ENCODE data around the gene EPHB4.

Gene EPHB4

DNA sequence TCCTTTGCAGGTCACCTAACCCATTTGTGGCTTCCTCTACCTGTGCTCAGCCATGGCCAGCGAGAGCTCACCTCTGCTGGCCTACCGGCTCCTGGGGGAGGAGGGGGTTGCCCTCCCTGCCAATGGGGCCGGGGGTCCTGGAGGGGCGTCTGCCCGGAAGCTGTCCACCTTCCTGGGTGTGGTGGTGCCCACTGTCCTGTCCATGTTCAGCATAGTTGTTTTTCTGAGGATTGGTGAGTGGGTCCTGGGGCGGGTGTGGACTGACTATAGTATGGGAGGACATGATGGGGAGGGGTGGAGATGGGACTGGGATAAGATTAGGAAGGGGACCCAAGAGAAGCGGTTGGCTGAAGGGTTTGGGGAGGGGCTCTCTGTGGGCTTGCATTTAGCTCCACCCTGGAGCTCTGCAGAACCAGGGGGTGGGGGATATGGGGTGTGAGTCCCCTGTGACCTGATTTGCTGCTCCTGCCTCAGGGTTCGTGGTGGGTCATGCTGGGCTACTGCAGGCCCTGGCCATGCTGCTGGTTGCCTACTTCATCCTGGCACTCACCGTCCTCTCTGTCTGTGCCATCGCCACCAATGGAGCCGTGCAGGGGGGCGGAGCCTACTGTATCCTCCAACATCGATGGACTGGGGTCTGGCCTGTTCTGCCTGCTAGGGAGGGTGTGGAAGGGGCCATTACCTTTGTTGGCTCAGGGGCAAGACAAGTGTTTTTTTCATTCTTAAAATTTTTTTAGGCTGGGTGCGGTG is 27.0 kb upstream of the EPHB4 start:
- peak; percentile 2 for DNase-seq (ENCODE audit: low spot score)

DNA sequence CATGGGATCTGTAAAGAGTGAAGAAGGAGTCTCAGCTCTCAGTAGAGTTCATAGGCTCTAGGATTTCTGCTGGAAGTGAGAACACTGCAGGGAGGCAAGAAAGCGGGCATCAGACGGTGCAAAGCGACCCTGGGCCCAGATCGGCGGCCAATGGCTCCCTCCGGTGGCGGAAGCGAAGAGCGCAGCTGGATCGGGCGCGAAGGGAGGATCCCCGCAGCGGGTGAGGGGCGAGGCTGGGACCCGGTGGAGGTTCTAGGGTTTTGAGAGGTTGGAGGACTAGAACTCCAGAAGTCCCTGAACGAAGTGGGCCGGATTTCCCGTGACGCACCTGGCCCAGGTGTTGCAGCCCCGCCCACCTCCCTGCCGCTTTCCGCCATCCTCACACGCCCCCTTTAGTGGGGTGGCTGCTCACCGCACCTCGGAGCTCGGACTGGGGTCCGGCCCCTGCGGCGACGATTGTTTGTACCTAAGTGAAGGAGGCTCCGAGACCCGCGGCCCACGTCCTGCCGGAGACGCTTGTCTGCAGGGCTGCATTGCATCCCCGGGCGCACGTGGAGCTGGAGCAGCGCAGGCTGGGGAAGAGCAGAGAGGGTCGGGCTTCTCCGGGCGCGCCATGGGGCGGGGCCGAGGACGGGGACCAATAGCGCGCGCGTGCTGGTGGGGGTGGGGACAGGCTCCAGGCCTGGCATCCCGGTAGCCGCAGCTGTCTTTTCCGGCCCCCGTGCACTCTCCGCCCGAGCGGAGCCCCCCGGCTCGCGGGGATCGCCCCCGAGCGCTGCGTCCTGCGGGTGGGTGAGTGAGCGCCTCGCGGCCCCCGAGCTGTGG is 24.9 kb upstream of the EPHB4 start, which contains the start of gene SLC12A9:
TSS of gene SLC12A9 (plus strand) at position 666 of the 825 bp plus-strand sequence. CDS start 1,485 bp downstream, outside the sequence.
- peak; percentile 99 for DNase-seq (ENCODE audit: low spot score)

DNA sequence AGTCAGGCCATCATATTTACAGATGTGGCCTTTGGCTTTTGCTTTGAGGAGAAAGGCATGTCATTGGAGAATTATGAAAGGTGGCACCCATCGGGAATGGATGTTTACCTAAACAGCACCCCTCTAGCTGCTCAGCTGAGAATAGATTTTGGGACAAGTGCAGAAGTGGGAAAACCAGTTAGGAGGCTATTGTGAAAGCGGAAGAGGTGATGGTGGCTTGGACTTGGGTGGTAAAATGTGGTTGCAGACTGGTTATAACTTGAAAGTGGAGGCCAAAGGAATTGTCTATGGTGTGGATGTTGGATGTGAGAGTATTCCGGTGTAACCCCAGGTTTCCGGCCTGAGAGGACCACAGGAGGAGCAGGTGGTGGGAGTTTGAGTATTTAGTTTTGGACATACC is 20.0 kb upstream of the EPHB4 start:
- DNase-seq (ENCODE audit: low spot score) = peak; percentile 0

DNA sequence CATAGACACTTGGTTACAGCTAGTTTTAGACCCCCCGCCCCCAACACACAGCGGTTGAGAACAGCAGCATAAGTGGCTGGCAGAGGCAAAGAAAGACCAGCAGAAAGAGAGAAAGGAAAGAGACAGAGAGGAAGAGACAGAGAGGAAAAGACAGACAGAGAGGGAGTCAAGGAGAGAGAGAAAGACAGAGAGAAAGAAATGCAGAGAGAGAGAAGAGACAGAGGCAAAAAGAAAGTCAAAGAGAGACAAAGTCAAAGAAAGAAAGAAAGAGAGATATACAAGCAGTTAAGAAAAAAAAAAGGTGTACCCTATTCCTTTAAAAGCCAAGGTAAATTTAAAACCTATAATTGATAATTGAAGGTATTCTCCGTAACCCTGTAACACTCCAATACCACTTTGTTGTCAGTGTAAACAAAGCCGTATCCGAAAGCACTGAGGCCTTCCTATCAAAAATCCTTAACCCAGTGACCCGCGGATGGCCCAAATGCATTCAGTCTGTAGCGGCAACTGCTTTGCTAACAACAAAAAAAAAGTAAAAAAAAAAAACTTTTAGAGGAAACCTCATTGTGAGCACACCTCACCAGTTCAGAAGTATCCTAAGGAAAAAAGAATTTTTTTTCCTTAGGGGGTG is 13.3 kb upstream of the EPHB4 start:
- no peak for DNase-seq (ENCODE audit: low spot score)

DNA sequence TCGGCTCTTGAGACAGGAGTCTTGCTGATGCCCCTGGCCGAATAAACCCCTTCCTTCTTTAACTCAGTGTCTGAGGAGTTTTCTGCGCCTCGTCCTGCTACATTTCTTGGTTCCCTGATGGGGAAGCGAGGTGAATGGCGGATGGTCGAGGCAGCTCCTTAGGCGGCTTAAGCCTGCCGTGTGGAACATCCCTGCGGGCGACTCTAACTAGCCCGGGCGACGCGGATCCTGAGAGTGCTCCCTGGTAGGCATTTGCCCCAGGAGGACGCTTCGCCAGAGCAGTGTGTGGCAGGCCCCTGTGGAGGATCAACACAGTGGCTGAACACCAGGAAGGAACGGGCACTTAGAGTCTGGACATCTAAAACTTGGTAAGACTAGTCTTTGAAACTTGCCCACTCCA is 12.0 kb upstream of the EPHB4 start:
- peak; percentile 0 for DNase-seq (ENCODE audit: low spot score)

DNA sequence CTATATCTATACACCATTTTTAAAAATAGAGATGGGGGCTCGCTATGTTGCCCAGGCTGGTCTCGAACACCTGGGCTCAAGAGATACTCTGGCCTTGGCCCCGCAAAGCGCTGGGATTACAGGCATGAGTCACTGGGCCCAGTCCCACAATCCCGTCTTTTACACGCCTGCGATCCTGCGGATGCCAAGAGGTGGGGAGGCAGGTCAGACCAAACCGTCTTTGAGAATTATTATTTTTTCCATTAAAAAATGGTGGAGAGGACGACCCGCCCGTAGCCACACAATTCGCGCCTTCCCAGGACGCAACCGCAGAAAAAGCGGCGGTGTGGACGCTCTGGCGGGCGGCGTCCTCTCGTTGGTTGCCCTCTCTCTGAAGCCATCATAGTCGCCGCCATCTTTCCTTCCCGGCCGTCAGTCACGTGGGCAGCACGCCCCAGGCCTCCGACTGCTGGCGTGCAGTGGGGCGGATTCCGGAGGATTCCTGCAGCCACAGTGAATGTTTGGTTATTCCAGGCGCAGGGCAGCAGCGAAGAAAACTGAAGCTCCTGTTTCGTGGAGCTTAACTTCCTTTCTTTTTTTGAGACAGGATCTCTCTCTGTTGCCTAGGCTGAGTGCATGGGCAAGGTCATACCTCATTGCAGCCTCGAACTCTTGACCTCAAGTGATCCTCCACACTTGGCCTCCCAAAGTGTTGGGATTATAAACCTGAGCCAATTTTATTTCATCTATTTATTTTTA is 9.9 kb upstream of the EPHB4 start:
- peak; percentile 96 for DNase-seq (ENCODE audit: low spot score)

DNA sequence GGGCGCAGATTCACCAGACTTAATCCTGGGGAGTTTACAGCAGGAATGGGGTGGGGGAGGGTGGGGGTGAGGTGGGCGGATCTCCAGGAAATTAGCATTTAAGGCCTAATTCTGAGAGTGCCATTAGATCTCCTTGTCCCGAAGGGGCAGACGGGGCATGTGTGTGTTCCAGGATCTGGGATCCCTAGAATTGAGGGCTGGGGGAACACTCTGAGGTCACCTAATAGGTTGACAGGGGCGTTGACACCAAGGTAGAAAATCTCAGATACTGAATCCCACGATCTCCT is 9.4 kb upstream of the EPHB4 start:
- no peak for DNase-seq (ENCODE audit: low spot score)

DNA sequence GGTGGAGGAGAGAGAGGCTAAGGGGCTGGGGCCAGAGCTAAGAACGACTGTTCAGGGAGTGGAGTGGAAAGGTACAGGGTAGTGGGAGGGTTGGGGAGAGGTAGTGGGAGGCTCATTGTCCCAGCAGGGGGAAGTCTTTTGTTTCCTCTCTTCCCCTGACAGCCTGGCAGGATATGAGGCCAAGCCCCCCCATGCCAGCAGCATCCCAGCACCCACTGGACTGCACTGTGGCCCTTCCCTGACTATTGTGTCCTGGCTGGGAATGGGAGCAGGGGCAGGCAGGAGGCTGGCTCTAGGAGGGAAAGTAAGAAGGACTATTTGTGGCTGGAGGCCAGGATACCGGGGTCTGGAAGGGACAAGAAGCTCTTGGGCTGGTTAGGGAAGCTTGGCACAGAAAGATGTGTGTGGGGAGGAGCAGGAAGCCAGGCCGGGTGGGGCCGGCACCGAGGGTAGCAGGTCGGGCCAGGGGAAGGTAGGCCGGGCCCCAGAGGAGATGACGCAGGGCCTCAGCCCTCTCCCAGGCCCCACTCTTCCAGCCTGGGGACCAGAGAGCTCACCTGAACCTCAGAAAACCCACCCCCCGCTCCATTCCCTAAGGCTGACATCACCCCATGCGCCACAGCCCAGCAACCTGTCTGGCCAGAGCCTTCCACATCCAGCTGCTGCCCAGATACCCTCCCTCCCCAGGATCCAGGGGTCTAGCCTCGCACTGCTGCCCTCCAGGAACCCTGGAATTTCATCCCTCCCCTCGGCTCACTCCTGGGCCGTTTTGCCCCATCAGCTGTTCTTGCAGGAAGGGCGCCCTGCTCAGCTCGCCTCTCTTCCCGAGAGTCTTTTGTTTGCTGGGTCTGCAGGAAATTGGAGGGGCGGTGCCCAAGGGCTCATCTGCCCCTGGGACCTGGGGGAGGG is 8.8 kb upstream of the EPHB4 start:
- peak; percentile 7 for DNase-seq (ENCODE audit: low spot score)

DNA sequence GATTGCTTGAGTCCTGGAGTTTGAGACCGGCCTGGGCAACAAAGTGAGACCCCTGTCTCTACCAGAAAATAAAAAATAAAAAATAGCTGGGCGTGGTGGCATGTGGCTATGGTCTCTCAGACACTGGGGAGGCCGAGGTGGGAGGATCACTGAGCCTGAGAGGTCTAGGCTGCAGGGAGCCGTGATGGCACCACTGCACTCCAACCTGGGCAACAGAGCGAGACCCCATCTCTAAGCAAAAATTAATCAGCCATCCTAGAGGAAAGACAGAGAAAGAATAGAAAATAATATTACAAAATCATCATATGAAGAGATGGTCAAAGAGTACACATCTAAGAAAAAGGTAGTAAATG is 4.9 kb upstream of the EPHB4 start:
- DNase-seq (ENCODE audit: low spot score) = no peak

DNA sequence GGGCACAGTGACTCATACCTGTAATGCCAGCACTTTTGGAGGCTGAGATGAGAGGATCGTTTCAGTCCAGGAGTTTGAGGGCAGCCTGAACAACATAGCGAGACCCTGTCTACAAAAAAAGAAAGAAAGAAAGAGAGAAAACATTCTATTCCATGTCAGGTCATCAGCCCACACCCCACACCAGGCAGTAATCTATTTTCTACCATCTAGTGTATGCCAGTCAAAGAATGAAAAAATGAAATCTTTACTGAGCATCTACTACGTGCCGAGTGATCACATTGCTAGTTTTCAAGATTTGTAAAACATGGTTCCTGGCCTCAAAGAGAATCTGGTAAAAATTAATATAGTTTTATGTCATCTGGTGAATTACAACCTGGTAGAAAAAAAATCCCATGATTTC is 3.1 kb upstream of the EPHB4 start:
- DNase-seq (ENCODE audit: low spot score) = no peak

DNA sequence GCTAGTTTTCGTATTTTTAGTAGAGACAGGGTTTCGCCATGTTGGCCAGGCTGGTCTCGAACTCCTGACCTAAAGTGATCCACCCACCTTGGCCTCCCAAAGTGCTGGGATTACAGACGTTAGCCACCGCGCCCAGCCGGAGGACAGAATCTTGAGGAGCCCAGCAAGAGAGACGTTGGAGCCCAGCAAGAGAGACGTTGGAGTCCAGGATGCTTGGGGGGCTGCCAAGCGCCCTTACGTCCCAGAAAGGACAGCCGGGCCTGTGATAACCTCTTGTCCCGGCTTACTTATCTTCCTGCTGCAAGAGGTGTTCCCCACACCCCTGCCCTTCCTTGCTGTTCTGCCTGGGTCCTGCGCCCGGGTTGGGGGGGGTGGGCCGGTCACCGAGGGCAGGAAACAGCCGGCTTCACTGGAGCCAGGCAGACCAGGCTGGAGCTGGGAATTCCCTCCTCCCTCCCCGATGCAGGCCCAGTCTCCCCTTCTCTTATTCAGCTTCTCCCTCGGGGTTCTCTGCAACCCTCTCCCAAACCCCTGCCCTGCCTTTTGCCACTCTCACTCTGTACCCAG is 1.9 kb upstream of the EPHB4 start:
- no peak for DNase-seq (ENCODE audit: low spot score)

DNA sequence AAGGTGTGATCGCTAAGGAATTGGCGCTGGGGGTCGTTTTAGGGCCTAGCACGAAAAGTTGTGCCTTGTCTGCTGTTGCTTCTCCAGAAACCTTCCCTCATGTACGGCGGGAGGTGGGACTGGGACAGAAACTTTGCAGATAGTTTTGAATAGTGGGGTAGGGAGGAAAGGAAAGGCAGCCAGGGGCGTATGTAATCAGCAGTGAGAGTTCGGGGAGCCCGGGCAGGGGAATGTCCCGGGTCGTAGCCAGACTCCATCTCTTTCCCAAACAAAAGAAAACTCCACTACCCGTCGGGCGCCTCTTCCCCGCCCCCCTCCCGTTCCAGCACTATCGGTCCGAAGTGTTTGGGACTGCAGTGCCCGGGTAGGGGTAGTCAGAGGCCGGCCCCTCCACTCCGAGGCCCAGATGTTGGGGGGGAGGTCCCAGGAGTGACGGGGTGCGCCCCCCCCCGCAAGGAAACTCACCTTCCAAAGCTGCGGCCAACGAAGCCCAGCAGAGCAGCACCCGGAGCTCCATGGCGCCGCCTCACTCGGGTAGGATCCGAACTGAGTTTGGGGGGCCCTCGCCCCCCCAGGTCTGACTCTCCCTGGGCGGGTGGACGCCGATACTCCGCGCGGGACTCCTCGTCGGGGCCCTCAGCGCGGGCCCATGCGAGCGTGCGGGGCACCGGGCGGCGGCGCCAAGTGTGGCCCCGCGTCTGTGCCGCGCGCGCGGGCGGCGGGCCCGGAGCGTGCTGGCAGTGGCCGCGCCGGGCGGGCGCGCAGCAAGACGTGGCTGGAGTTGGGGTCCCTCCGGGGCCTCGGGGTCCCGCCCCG is 601 bp downstream of the EPHB4 start:
- peak; percentile 29 for DNase-seq (ENCODE audit: low spot score)

DNA sequence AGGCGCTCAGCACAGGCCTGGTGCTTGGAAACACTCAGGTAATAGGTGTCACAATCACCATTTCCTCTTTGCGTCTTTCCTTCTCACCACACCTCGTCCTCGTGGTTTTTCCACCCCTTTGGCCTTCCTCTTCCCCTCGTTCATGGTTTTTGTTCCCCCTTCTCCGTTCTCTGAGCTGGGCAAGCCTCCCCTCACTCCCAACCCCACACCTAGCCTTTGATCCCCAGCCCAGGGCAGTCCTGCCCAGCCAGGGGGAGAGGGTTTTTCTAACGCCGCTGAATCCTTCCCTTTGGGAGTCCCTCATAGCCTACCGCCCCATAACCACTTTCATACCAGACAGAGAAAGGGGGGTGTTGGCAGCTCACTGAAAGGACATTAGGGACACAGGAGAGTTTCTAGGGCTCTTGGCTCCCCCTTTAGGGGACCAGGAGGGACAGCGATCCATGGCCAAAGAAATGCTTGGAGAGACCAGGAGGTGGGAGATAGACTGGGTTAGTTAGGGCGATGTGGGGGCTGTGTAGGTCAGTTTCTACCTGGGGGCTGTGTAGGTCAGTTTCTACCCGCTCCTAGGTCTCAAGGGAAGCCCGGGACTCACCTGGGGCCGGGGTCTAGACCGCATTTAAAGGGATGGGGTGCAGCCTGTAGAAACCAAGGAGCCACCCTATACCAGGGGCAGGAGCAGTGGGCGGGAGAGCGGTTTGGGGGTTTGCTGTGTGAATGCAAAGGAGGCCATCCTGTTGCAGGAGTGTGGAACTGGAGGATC is 1.4 kb downstream of the EPHB4 start:
- peak; percentile 55 for DNase-seq (ENCODE audit: low spot score)

DNA sequence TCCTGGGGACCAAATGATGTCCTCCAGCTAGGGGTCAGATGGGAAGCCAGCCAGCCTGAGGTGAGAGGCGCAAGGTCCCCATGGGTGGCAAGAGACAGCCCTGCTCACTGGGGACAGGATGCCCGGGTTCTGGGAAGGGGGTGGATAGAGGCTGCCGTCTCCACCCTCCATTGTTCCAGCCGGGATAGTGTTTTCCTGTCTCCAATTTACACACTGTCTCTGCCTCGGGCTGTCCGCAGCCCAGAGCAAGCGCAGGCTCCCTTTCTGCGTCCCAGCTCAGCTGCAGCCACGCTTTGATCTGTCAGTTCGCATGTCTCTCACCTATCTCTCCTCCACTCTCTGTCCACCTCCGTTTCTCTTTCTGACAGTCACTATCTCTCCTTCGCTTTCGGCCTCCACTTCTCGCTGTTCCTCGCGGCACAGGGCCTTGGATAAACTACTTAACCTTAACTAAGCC is 2.1 kb downstream of the EPHB4 start:
- peak; percentile 47 for DNase-seq (ENCODE audit: low spot score)

DNA sequence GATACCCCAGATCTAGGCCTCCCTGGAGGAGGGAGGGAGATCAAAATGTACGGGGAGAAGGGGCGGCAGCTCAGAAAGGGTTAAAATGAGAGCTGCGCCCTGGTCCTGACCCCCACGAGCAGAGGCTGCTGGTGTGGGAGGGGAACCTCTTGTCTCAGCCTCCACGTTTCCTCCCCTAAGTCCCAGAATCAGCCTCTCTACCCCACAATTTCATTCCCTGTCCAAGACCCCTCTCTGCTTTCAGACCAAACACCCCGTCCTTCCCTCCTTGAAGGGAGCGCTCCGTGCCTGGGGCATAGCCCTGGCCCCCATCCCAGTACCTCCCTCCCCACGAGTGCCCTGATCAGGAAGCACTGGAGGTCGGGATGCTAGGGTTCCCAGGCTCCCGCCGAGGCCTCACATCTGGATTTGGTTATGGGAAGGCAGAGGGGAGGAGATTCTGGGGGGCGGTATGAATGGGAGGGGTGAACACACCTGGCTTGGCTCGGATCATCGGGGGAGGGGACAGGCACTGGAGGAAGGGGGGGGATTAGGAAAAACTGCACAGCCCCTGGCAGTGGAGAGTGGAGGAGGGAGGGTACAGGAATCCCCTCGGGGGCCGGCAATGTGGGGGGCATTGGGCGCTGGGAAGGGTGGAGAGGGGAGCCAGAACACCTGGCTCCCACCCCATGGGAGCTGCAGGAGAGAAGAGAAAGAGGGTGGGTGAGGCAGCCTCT is 2.7 kb downstream of the EPHB4 start:
- DNase-seq (ENCODE audit: low spot score) = peak; percentile 35

DNA sequence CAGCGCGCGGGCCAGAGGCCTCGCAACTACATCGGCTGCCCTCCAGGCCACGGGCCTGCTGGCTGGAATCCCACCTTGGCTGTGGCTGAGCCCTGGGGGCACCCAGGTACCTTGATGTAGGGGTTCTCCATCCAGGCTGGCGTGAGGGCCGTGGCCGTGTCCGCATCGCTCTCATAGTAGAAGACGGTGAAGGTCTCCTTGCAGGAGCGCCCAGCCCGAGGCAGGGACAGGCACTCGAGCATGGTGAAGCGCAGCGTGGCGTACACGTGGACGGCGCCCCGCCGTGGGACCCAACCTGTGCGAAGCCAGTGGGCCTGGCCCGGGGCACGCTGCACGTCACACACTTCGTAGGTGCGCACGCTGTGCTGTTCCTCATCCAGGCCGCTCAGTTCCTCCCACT is 3.8 kb downstream of the EPHB4 start:
- peak; percentile 3 for DNase-seq (ENCODE audit: low spot score)

DNA sequence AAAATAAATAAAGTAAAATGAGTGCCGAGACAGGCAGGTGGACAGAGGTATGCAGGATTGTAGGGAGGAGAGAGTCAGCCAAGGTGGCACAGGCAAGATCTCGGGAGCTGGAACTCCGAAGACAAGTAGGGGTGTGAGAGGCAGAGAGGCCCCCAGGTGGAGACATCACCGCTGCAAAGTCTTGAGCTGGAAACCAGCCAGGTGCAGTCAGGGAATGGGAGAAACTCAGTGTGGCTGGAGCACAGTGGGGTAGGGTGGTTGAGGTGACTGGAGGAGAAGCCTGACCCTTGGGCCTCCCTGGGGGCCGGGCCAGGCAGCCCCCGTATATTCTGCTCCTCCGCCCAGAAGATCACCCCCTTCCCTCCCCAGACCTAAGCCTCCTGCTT is 4.2 kb downstream of the EPHB4 start:
- peak; percentile 1 for DNase-seq (ENCODE audit: low spot score)

DNA sequence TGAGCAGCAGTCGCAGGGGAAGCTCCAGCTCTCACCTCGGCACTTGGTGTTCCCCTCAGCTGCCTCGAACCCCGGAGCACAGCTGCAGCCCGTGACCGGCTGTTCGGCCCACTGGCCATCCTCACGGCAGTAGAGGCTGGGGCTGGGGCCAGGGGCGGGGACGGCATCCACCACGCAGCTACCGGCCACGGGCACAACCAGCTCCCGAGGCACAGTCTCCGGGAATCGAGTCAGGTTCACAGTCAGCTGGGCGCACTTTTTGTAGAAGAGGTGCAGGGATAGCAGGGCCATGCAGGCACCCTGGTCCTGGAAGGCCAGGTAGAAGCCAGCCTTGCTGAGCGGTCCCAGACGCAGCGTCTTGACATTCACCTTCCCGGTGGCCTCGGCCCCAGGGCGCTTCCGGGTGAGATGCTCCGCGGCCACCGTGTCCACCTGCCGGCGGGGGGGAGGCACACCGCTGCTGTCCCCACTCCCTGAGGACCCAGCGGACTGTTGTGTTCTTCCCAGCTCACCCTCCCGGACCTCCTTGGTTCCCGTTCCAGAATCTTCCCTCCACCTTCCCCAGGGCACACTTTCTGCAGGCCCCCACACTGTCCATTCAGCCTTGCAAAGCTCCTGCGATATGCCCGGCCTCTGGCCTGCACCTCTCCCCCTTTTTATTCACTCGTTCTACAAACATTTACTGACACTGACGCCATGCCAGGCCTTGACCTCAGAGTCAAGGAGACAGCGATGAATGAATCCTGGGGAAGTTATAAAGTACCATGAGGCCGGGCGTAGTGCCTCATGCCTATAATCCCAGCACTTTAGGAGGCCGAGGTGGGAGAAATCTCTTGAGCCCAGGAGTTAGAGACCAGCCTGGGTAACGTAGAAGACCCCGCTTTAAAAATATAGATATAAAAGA is 4.8 kb downstream of the EPHB4 start:
- no peak for DNase-seq (ENCODE audit: low spot score)
